RKO (cell line): ENCODE measurements around the gene ANAPC1.
A peak's percentile ranks its signal among the peaks of the same experiment; 100 is the strongest.
"Not testable (repeated sequence)": the region's sequence is repeated elsewhere in the genome, so short reads cannot be mapped to it uniquely, and the experiment has no call there.

Experiments used
- DNase-seq: peaks from one replicate; pipeline ENCODE4 v3.0.0-alpha.2; 2016; ENCODE audit warnings: low spot score

The ANAPC1 gene

DNA sequence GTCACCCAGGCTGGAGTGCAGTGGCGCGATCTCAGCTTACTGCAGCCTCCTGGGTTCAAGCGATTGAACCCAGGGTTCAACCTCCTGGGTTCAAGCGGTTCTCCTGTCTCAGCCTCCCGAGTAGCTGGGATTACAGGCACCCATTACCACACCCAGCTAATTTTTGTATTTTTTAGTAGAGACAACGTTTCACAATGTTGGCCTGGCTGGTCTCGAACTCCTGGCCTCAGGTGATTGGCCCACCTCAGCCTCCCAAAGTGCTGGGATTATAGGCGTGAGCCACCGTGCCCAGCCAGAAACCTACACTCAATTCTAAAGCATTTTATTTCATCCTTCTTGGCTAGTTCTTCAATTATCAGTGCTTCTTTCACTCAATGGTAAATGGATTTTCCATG lies 21.5 kb upstream of the ANAPC1 start:
- DNase-seq: not testable (repeated sequence)

- no peak for DNase-seq
Measured at GRCh38 chr2:111904726-111905474, 20.9 kb upstream of the ANAPC1 start.

GRCh38 chr2:111903930-111904439 lies 20.0 kb upstream of the ANAPC1 start:
- DNase-seq: no peak

- DNase-seq: no peak
Measured at GRCh38 chr2:111903516-111903915, 19.5 kb upstream of the ANAPC1 start.

DNA sequence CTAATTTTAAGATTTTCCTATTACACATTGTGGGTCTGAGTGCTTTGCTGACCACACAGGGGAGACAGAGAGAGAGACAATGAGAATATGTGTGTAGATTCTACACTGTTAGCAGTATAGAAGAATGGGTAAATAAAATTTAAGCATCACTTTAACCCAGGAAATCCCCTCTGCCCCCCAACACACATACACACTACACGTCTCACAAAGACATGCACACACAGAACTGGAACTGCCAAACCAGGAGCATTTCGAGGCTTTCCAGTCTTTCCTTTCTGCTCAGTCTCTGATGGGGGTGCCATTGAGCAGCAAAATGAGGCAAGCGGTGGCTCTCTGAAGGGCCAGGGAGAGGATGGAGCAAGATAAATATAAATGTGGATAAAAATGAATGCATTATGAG lies 16.9 kb upstream of the ANAPC1 start:
- peak; percentile 53 for DNase-seq

DNA sequence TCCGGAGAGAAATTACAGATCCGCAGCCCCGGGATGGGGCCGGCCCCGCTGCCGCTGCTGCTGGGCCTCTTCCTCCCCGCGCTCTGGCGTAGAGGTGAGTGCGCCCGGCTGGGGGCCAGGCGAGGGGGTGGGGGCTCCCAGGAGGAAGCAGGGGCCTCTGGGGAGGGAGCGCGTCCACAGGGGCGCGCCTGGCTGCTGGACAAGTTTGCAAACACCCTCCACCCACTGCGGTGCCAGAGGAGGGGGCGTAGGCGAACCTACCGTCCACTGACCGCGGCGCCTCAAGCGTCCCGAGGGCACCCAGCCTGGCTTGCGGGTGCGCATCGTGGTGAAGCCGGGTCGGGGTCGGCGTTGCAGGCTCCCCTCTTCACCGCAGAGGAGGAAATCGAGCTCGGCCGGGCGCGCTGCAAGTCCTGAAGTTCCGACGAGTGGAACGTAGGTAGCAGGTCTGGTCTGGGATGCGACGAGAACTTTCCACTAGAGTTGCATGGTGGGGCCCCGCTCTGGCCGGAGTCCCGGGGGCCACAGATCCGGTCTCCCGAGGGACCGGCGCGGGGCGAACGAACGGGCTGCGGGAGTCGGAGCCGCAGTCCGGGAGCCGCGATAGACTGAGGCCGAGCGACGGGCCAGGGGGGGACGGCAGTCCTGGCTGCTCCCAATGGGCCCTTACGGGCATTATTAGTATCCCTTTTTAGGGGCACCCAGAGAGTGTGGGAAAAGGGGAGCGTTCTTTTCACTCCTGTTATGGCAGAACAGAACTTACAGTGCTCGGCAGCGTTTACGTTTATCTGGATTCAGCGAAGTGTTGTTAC lies 14.9 kb upstream of the ANAPC1 start:
- DNase-seq: no peak

DNA sequence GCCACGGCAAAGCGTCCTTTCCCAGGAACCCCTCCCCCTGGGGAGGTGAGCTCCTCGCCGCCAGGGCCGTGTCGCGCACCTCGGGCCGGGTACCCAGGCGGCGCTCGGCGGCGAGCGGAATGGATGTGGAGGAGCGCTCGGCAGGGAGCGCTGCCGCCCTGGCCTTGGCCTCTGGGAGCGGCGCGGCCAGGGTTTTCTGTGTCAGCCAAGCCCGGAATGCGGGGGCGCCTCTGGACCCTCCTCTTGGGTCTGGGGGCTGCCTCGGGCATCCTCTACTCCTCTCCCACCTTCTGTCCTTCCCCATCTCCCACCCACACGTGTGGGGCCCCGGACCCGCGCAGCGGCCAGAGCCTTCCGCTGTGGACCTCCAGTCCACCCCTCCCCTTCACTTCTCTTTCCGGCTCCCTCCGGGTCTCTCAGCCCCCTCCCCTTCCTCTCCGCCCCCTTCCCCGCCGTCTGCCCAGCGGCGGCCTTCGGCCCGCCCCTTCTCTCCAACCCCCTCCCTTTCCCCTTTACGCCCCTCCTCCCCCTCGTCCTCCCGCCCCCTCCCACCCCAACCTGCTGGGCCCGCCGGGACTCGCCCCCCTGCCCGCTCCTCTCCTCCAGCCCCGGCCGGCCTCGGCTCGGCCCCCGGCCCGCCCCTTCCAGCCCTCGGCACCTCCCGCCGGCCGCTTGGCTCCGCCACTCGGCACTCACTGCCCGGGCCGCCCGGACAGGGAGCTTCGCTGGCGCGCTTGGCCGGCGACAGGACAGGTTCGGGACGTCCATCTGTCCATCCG lies 14.1 kb upstream of the ANAPC1 start, which contains the start of gene MERTK:
MERTK (plus strand) TSS at position 684 of the 779 bp plus-strand sequence. CDS start 129 bp downstream, outside the sequence.
- peak; percentile 68 for DNase-seq

DNA sequence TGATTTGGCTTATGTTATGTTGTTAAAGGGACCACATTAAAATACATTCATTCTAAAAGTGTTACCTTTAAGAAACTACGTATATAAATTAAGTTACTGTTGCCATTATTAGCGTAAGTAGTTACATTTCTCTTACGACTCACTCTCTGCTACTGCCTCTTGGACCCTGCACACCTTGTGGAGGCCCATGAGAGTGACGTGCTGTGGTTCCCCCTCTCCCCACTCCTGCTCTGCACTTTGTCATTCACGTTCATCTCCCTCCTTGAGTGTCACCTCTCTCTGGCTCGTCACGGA lies 13.6 kb upstream of the ANAPC1 start:
- no peak for DNase-seq

DNA sequence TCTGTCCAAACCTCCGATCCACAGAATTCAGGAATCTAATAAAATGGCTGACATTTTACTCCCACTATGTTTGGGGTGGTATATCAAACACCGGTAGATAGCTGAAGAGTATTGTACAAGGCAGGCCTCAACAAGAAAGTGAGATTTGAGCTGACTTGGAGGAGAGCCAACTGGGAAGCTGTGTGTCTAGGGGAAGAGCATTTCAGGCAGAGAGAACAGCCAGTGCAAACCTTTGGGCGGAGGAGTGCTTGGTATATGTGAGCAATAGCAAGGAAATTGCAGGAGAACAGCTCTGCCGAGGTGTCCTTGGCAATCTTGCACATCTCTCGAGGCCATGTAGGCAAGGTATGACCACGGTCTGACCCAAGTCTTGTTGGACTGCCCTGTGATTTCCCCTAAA lies 12.6 kb upstream of the ANAPC1 start:
- DNase-seq: no peak

DNA sequence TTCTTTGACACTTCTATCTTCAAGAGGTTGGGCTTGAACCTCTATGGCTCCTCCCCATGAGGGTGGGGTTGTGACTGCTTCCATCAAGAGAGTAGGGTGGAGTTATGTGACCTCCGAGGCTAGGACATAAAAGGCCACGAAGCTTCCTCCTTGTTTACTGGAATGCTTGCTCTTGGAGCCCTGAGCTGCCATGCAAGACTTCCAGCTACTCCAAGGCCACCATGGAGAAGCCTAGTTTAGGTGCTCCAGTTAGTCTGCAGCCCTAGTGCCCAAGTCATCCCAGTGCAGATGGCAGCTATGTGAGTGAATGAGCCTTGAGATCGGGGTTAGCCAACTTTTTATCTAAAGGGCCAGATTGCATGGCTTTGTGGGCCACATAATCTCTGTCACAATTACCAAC lies 12.0 kb upstream of the ANAPC1 start:
- no peak for DNase-seq

- peak; percentile 50 for DNase-seq
Measured at GRCh38 chr2:111884592-111884964, 585 bp upstream of the ANAPC1 start.

GRCh38 chr2:111872806-111873205 lies 11.2 kb downstream of the ANAPC1 start:
- DNase-seq: not testable (repeated sequence)

GRCh38 chr2:111865124-111865523 lies 18.9 kb downstream of the ANAPC1 start:
- DNase-seq: not testable (repeated sequence)

DNA sequence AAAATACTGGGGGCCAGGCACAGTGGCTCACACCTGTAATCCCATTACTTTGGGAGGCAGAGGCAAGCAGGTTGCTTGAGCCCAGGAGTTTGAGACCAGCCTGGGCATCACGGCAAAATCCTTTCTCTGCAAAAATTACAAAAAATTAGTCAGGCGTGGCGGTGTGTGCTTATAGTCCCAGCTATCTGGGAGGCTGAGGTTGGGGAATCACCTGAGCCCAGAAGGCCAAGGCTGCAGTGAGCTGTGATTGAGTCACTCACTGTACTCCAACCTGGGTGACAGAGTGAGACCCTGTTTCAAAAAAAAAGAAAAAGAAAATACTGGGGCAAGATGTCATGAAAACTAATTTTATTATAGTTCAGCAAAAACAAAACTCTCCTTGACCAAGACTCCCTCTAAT lies 24.0 kb downstream of the ANAPC1 start:
- not testable (repeated sequence) for DNase-seq

GRCh38 chr2:111852544-111852943 lies 31.4 kb downstream of the ANAPC1 start:
- not testable (repeated sequence) for DNase-seq

DNA sequence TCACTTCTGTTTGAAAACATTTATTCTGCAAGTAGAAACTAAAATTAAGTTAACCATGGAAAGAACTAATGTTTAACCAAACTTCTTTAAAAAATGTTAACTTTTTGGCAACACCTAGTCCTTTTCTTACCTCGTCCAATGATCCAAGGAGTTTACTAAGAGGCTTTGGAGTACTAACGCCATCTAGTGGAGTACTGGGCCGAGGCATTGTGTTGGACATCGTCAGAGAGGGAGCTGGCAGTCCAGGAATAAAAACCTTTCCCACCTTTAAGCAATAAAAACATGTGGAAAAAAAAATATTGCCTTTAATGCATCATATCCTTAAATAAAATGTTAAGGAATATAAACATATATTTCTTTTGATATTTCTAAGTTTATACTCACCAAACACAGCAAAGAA lies 33.3 kb downstream of the ANAPC1 start:
- DNase-seq: peak; percentile 12

DNA sequence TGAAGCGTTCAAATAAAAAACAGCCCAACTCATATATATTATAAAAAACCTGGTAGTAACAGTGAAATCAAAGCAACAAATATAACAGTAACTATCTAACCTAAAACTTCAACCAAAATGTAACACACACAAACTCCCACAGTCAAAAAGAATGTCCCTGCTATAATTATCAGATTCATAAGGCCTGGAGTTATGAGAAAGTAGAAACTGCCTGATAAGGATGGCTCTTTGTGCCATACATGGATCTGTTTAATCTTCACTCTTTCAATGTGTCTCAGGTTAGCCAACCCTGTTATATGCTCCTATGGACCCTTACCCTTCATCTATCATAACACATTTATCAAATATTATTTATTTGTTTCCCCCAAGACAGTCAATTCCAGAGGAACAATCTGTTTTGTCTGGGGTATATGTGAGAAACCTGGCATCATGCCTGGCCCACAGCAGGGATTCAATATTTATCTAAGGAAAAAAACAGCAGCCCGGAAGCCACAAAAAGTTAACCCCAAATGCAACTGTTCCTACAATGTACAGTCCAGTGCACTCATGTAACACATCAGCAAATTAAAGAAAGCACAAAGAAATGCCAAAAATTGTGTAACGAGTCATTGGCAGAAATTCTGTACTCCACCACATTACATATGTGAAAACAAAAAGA lies 44.2 kb downstream of the ANAPC1 start:
- DNase-seq: not testable (repeated sequence)

DNA sequence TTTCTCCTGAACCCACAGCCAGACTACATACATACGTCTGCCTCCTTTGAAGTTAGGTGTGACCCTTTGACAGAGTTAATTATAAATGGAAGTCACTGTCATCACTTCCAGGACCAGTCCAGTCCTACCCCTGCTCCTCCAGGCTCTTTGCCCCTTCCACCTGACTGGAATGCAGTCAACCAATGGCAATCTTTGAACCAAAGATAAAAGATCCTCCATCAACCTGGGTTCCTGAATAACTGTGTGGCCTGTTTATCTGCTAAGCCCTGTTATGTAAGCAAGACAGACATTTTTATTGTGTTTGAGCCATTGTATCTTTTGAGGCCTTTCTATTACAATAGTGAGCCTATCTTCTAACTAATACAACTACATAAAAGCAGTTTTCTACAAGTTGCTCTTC lies 45.0 kb downstream of the ANAPC1 start:
- DNase-seq: not testable (repeated sequence)

DNA sequence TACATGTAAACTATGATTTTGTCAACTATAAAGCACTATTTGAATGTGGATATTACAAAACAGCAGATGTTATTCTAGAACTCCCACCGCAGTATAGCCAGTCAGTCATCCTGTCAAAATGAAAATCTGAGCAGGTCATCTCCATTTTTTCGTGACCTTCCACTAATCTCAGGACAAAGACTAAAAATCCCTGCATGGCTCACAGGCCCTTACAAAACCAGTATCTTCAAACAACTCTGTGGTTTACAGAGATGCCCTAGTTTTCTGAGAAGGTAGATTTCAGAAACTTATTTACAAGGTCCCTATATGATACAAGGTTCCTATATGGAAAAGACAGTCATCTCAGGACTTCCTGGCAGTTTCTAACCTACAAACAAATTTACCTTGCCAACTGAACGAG lies 49.8 kb downstream of the ANAPC1 start:
- not testable (repeated sequence) for DNase-seq

DNA sequence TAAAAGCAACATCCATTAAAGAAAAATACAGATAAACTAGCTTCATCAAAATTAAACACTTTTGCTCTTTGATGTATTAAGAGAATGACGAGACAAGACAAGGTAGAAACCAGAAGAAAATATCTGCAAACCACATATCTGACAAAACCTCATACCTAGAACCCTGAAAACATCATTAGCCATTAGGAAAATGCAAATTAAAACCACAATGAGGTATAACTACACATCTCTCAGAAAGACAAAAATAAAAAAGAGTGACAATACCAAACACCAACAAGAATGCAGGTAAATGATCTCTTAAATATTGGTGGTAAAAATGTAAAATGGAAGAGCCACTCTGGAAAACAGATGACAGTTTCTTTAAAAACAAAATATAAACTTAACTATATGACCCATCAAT lies 53.5 kb downstream of the ANAPC1 start:
- not testable (repeated sequence) for DNase-seq

DNA sequence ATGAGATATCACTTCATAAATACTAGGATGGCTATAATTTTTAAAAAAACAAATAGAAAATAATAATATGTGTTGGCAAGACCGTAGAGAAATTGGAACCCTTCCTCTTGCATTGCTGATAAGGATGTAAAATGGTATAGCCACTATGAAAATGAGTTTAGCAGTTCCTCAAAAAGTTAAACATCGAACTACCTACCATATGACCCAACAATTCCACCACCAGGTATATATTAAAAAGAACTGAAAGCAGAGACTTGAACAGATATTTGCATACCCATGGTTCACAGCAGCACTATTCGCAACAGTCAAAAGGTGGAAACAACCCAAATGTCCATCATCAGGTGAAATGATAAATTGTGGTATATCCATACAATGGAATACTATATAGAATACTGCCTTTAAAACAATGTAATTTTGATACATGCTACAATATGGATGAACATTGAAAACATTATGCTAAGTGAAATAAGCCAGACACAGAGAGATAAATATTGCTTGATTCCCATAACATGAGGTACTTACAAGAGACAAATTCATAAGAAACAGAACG lies 55.7 kb downstream of the ANAPC1 start:
- DNase-seq: not testable (repeated sequence)
